ENCODE measurements around the gene PPAT.

- TF ChIP-seq CTCF (IDR thresholded peaks at IDR 0.05; ENCODE audit: extremely low read depth in 1 of 2, insufficient read depth in 1 of 2, low read depth in 1 of 2, low read length in 2 of 2) (no peak), POLR2A (IDR thresholded peaks at IDR 0.05; ENCODE audit: low read depth, low read length) (no peak), EZH2 (IDR thresholded peaks at IDR 0.05; ENCODE audit: borderline replicate concordance, low read depth, low read length, severe bottlenecking) (no peak), FOS (IDR thresholded peaks at IDR 0.05; ENCODE audit: borderline replicate concordance, insufficient read depth, low read length) (no peak), POLR2AphosphoS5 (IDR thresholded peaks at IDR 0.05; ENCODE audit: insufficient read depth, low read depth, low read length) (no peak), MAX (IDR thresholded peaks at IDR 0.05; ENCODE audit: insufficient read depth, insufficient read length) (no peak), GATA2 (IDR thresholded peaks at IDR 0.05; ENCODE audit: insufficient read depth, insufficient read length, low read depth, low read length) (no peak)
Measured at GRCh38 chr4:56430203-56430602, 5.2 kb downstream of the PPAT start.
